Parathyroid adenoma (tissue), 2 donors: ENCODE data around the gene SKOR1.

ENCODE experiments used
- H2AFZ ChIP-seq: fragments of 300-600 bp; sonication (generic); one replicate; pipeline ENCODE4 v1.7.0; 2017; ENCODE audit warnings: antibody characterized with exemption, mild to moderate bottlenecking
- H3K27ac ChIP-seq: fragments of 300-600 bp; sonication (generic); one replicate; pipeline ENCODE4 v1.7.0; 2017
- H3K27me3 ChIP-seq: fragments of 300-600 bp; sonication (generic); one replicate; pipeline ENCODE4 v1.7.0; 2017; ENCODE audit warnings: low read length; ENCODE audit not compliant: control insufficient read depth, insufficient read depth
- H3K36me3 ChIP-seq: fragments of 300-600 bp; sonication (generic); one replicate; pipeline ENCODE4 v1.7.0; 2017; ENCODE audit warnings: low read length; ENCODE audit not compliant: control insufficient read depth, insufficient read depth
- H3K4me1 ChIP-seq: fragments of 300-600 bp; sonication (generic); one replicate; pipeline ENCODE4 v1.7.0; 2017; ENCODE audit warnings: control low read depth
- H3K4me2 ChIP-seq: fragments of 300-600 bp; sonication (generic); one replicate; pipeline ENCODE4 v1.7.0; 2017; ENCODE audit warnings: low read length
- H3K4me3 ChIP-seq: fragments of 300-600 bp; sonication (generic); one replicate; pipeline ENCODE4 v1.7.0; 2017; ENCODE audit warnings: low read depth, low read length
- H3K79me2 ChIP-seq: fragments of 300-600 bp; sonication (generic); one replicate; pipeline ENCODE4 v1.7.0; 2017; ENCODE audit warnings: control low read depth
- H3K9ac ChIP-seq: fragments of 300-600 bp; sonication (generic); one replicate; pipeline ENCODE4 v1.7.0; 2017; ENCODE audit warnings: mild to moderate bottlenecking
- H3K9me3 ChIP-seq: fragments of 300-600 bp; sonication (generic); one replicate; pipeline ENCODE4 v1.7.0; 2017; ENCODE audit warnings: low read length; ENCODE audit not compliant: control insufficient read depth
- TF ChIP-seq, protein P1 (sequence below): fragments of 300-600 bp; sonication (generic); IDR thresholded peaks from one replicate; pipeline ENCODE4 v1.7.0; 2017; ENCODE audit warnings: antibody characterized with exemption, mild to moderate bottlenecking
- donor health status: primary hyperparathyroidism.

Gene SKOR1

DNA sequence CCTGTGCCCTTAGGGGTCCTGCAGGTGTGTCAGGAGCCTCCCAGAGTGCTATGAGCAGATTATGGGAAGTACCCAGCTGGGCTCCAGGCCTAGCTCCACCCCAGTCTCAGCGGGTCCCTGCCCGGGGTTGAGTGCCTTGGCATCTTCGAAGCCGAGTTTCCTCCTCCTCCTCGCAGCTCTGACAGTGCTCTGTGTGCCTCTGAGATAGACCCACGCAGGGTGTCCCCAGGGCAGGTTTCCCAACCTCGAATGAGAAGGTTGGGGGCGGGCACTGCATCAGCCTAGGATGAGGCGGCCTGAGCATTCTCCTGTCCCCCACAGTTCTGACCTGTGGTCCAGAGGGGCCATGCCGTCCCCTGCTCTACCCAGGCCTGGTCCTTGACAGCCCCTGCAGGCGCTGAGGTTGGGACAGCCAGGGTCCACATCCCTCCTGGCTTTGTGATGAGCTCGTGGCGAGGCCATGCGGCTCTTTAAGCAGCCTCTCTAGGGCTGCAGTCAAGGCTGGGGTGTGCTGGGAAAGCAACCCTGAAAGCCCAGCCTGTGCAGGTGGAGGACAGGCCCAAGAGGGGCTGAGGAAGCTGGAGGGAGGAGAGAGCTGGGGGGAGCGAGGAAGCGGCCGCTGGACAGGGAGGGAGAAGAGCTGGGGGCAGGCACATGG, 20.2 kb upstream of the SKOR1 start:
- H3K9ac ChIP-seq, result no peak overlapping the region
- H3K4me2 ChIP-seq, result peak overlapping the region; percentile 41
- H3K4me1 ChIP-seq, result peaks cover 18% of the 10 kb centered on the region
- H3K27me3 ChIP-seq, result no peaks in the 10 kb centered on the region
- no peaks in the 10 kb centered on the region for H3K36me3 ChIP-seq
- H2AFZ ChIP-seq, result no peak overlapping the region
- no peaks in the 10 kb centered on the region for H3K9me3 ChIP-seq
- no peak overlapping the region for H3K4me3 ChIP-seq
- TF ChIP-seq, protein P1, sequence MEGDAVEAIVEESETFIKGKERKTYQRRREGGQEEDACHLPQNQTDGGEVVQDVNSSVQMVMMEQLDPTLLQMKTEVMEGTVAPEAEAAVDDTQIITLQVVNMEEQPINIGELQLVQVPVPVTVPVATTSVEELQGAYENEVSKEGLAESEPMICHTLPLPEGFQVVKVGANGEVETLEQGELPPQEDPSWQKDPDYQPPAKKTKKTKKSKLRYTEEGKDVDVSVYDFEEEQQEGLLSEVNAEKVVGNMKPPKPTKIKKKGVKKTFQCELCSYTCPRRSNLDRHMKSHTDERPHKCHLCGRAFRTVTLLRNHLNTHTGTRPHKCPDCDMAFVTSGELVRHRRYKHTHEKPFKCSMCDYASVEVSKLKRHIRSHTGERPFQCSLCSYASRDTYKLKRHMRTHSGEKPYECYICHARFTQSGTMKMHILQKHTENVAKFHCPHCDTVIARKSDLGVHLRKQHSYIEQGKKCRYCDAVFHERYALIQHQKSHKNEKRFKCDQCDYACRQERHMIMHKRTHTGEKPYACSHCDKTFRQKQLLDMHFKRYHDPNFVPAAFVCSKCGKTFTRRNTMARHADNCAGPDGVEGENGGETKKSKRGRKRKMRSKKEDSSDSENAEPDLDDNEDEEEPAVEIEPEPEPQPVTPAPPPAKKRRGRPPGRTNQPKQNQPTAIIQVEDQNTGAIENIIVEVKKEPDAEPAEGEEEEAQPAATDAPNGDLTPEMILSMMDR, result no peak
- peak overlapping the region; percentile 49 for H3K27ac ChIP-seq
- no peaks in the 10 kb centered on the region for H3K79me2 ChIP-seq

DNA sequence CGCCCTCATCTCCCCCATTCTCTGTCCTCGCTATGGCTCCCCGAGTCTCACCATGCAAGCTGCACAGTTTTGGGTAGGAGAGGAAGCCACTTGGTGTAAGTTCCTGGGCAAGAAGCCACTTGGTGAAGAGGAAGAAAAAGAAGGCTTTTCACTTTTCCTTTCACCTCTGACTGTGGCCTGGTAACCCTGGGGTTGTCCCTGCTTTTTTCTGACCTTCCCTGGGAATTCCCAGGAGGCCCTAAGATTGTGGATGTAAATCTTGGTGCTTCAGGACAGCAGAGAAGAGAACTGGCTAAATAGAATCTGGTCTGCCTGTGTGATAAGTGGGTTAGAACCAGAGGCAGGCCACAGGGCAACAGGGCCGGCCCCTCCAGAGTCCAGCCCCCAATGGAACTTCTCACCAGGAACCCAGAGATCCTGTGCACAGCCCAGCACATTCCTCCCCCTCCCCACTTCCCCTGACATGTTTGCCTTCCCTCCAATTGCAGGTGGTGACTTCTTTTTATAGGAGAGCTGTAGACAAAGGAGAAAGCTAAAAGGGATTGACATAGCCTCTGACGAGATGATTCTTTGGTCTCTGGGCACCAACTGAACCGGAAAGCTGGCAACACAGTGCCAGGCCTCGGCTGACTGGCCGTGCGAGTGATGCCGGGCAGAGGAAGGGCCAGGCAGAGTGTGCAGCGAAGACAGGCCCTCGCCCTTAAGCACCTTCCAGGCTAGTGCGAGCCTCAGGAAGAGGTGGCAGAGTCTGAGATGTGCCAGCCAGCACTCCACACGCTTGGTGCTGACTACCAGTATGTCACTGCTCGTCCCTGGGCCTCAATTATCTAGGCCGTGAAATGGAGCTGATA, 19.4 kb upstream of the SKOR1 start:
- no peaks in the 10 kb centered on the region for H3K79me2 ChIP-seq
- H3K36me3 ChIP-seq, result no peaks in the 10 kb centered on the region
- TF ChIP-seq, protein P1, result no peak
- no peaks in the 10 kb centered on the region for H3K9me3 ChIP-seq
- H3K4me3 ChIP-seq, result no peak overlapping the region
- no peak overlapping the region for H3K27ac ChIP-seq
- H3K4me1 ChIP-seq, result peaks cover 18% of the 10 kb centered on the region
- no peaks in the 10 kb centered on the region for H3K27me3 ChIP-seq
- no peak overlapping the region for H3K4me2 ChIP-seq
- no peak overlapping the region for H3K9ac ChIP-seq
- peak overlapping the region; percentile 28 for H2AFZ ChIP-seq

DNA sequence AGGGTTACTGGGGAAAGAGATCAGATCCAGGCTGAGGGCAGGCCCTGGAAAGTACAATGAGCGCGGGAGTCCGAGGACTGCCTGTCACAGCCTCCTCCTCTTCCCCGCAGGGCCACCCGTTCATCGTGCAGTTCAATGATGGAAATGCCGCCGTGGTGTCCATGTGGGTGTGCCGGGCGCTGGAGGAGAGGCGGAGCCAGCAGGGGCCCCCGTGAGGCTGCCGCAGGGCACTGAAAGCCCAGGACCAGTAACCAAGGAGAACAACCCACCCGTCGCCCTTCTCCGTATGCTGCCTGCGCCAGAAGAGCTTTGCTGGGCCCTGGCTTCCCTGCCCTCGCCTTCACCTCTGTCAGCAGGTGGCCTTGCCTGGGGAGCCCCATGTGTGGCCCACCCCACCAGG, 18.8 kb upstream of the SKOR1 start:
- TF ChIP-seq, protein P1, result no peak
- no peak overlapping the region for H3K4me2 ChIP-seq
- no peaks in the 10 kb centered on the region for H3K36me3 ChIP-seq
- H3K9me3 ChIP-seq, result no peaks in the 10 kb centered on the region
- H3K4me1 ChIP-seq, result peaks cover 18% of the 10 kb centered on the region
- no peaks in the 10 kb centered on the region for H3K27me3 ChIP-seq
- H2AFZ ChIP-seq, result no peak overlapping the region
- H3K79me2 ChIP-seq, result no peaks in the 10 kb centered on the region
- no peak overlapping the region for H3K9ac ChIP-seq
- H3K4me3 ChIP-seq, result no peak overlapping the region
- no peak overlapping the region for H3K27ac ChIP-seq

DNA sequence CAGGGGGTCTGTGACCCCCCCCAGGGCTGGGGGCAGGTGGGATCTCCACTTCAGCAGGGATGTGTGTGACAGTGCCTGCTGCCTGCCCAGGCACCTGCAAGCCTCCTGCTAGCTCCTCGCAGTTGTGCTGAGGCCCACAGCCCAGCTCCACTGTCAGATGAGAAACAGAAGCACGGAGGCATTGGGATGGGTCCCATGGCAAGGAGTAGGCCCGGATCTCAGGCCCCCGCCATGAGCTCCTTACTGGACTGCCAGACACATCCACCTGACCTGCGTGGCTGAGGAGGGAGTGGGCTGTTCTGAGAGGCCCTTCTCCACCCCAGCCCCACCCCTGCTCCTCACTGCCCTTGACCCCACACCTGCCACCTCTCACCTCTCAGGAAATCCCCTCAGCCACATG, 18.2 kb upstream of the SKOR1 start:
- H3K4me1 ChIP-seq, result peaks cover 18% of the 10 kb centered on the region
- H3K27me3 ChIP-seq, result no peaks in the 10 kb centered on the region
- no peak overlapping the region for H2AFZ ChIP-seq
- H3K36me3 ChIP-seq, result no peaks in the 10 kb centered on the region
- no peaks in the 10 kb centered on the region for H3K9me3 ChIP-seq
- no peak overlapping the region for H3K9ac ChIP-seq
- no peaks in the 10 kb centered on the region for H3K79me2 ChIP-seq
- TF ChIP-seq, protein P1, result no peak
- H3K27ac ChIP-seq, result no peak overlapping the region
- H3K4me2 ChIP-seq, result no peak overlapping the region
- no peak overlapping the region for H3K4me3 ChIP-seq
